GM12878 (cell line): ENCODE data around the gene NRG2. TPM values are rescaled to one million over a fixed set of nuclear protein-coding genes. Genes with fewer than 3 reads are reported as not detected.

Experiments
- ATF2 ChIP-seq: IDR thresholded peaks from 2 replicates; pipeline ENCODE4 v1.6.1; 2012; ENCODE audit warnings: low read length, inconsistent platforms
- CEBPZ ChIP-seq: fragments of 150-350 bp; IDR thresholded peaks from 2 replicates; pipeline ENCODE4 v1.6.1; 2016; ENCODE audit warnings: low read depth, low read length
- EED ChIP-seq: sonication (generic); IDR thresholded peaks from 2 replicates; pipeline ENCODE4 v1.6.1; 2016; ENCODE audit warnings: antibody characterized with exemption, low read depth
- IRF3 ChIP-seq: fragments of 450-650 bp; IDR thresholded peaks from 2 replicates; pipeline ENCODE4 v1.6.1; 2014; ENCODE audit warnings: mild to moderate bottlenecking
- MLLT1 ChIP-seq: fragments of 450-650 bp; IDR thresholded peaks from 2 replicates; pipeline ENCODE4 v1.6.1; 2016; ENCODE audit warnings: mild to moderate bottlenecking
- PML ChIP-seq: IDR thresholded peaks from 2 replicates; pipeline ENCODE4 v1.6.1; 2012; ENCODE audit warnings: low read length, inconsistent platforms
- POLR2AphosphoS5 ChIP-seq: IDR thresholded peaks from 2 replicates; pipeline ENCODE4 v1.6.1; 2011; ENCODE audit warnings: mild to moderate bottlenecking, low read length, inconsistent platforms
- ZNF207 ChIP-seq: fragments of 450-650 bp; IDR thresholded peaks from 2 replicates; pipeline ENCODE4 v1.6.1; 2014; ENCODE audit warnings: antibody characterized with exemption, mild to moderate bottlenecking, borderline replicate concordance
- polyA plus RNA-seq, 11 experiments: library from polyadenylated mRNA; depleted of rRNA in 4 of 11; unstranded in 6 of 11; stranded (reverse) in 5 of 11; fragments of >200 nt; fragmentation: Nextera tagmentation in 4 of 11; fragmentation: Illumina TruSeq in 1 of 11; extraction: Ambion mirVana in 4 of 11; extraction: Trizol in 1 of 11; gene quantifications; 1 replicate in 1 of 11; 2 replicates in 10 of 11; pipeline versions ENCODE4 v1.2.1 to v1.2.3, GENCODE V29; 2011 to 2016; ENCODE audit warnings: inconsistent platforms in 2 of 11, missing spikeins in 2 of 11, low read depth in 1 of 11
- total RNA-seq, 4 experiments: library from RNA; depleted of rRNA in 3 of 4; stranded (reverse); fragments of >200 nt in 3 of 4; fragmentation: Illumina TruSeq in 1 of 4; extraction: Trizol in 1 of 4; gene quantifications; 2 replicates each; pipeline versions ENCODE4 v1.2.1 to v1.2.3, GENCODE V29; 2013 to 2021
- TF ChIP-seq, protein P1 (sequence below): IDR thresholded peaks from 2 replicates; pipeline ENCODE4 v1.6.1; 2011; ENCODE audit warnings: mild to moderate bottlenecking, low read depth, low read length, moderate library complexity; ENCODE audit not compliant: insufficient replicate concordance

Gene NRG2
- total and polyA plus RNA-seq, 10 of the 15 experiments (the other 5 are each of a cell fraction or from before 2014, with no cell fraction given): 0.10 to 21.7 (median 9.6) TPM

DNA sequence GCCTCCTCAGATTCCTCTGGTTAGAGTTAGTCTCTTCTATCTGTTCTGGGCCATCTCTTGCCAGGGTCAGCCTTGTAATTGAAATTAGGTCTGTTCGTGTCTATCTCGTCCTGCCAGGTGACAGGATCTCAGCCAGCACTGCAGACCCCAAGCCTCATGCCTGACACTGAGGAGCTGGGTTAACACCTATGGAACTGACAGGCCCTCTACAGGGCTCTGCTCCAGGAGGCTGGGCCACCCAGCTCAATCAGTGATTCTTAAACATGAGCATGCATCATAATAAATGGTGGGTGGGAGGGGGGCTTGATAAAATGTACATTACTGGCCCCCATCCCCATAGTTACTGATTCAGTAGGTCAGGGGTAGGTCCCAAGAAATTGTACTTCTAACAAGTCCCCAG is 144.1 kb downstream of the NRG2 start (continued):
- TF ChIP-seq CEBPZ (no peak), MLLT1 (no peak), POLR2AphosphoS5 (no peak), IRF3 (no peak), PML (no peak), ATF2 (no peak), ZNF207 (no peak), EED (no peak)
- TF ChIP-seq, protein P1, sequence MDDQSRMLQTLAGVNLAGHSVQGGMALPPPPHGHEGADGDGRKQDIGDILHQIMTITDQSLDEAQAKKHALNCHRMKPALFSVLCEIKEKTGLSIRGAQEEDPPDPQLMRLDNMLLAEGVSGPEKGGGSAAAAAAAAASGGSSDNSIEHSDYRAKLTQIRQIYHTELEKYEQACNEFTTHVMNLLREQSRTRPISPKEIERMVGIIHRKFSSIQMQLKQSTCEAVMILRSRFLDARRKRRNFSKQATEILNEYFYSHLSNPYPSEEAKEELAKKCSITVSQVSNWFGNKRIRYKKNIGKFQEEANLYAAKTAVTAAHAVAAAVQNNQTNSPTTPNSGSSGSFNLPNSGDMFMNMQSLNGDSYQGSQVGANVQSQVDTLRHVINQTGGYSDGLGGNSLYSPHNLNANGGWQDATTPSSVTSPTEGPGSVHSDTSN: no peak
